Osteocyte (in vitro differentiated cells): ENCODE data around the gene PDE1C. TPM values are rescaled to one million over a fixed set of nuclear protein-coding genes. Genes with fewer than 3 reads are reported as not detected.

Experiments used
- DNase-seq: peaks from one replicate; pipeline ENCODE4 v3.0.0; 2021; ENCODE audit warnings: mixed read lengths; ENCODE audit not compliant: unreplicated experiment; ENCODE audit errors: extremely low spot score
- H3K27ac Mint-ChIP-seq: one replicate; pipeline ENCODE4 v1.8.0; 2021; ENCODE audit warnings: mild to moderate bottlenecking, mixed read lengths; ENCODE audit not compliant: unreplicated experiment
- H3K27me3 Mint-ChIP-seq: one replicate; pipeline ENCODE4 v1.8.0; 2021; ENCODE audit warnings: mixed read lengths; ENCODE audit not compliant: unreplicated experiment
- H3K36me3 Mint-ChIP-seq: one replicate; pipeline ENCODE4 v1.8.0; 2021; ENCODE audit warnings: mixed read lengths; ENCODE audit not compliant: unreplicated experiment
- H3K4me1 Mint-ChIP-seq: one replicate; pipeline ENCODE4 v1.8.0; 2021; ENCODE audit warnings: mixed read lengths; ENCODE audit not compliant: unreplicated experiment
- H3K4me3 Mint-ChIP-seq: one replicate; pipeline ENCODE4 v1.8.0; 2021; ENCODE audit warnings: mild to moderate bottlenecking, moderate library complexity, mixed read lengths; ENCODE audit not compliant: unreplicated experiment
- H3K9me3 Mint-ChIP-seq: one replicate; pipeline ENCODE4 v1.8.0; 2021; ENCODE audit warnings: mixed read lengths; ENCODE audit not compliant: unreplicated experiment
- CTCF ChIP-seq: fragments of 200-600 bp; sonication (generic); IDR thresholded peaks from 2 replicates; pipeline ENCODE4 v1.5.0; 2021; ENCODE audit warnings: antibody characterized with exemption, mild to moderate bottlenecking, moderate library complexity
- total RNA-seq: library from RNA; stranded (reverse); gene quantifications from 2 replicates; pipeline ENCODE4 v1.2.1, GENCODE V29; 2021

Gene PDE1C
- total RNA-seq, 1 donor from 2014 or later = 187 TPM

DNA sequence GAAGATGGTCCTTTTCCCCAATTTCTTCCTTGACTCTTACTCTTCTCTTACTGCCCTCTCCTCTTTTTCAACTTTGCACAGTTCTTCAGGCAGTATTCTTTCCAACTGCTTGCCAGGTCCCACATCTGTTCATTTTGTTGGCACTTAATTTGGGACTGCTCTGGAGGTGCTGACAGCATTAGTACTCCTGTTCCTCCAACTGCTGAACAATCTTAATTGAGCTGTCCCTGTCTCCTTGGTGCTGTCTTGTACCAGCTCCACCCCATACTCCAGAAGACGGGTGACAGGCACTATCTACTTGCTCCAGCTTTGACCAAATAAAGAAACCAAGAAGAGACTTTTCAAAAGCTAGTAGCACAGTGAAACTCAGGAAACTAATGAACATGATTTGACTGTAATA is 160.0 kb downstream of the PDE1C start:
- H3K4me1 Mint-ChIP-seq = peaks cover 13% of the 10 kb centered on the region
- no peak for TF ChIP-seq CTCF
- H3K36me3 Mint-ChIP-seq = no peaks in the 10 kb centered on the region
- no peak for DNase-seq
- no peaks in the 10 kb centered on the region for H3K27me3 Mint-ChIP-seq
- no peak overlapping the region for H3K4me3 Mint-ChIP-seq
- no peaks in the 10 kb centered on the region for H3K9me3 Mint-ChIP-seq
- H3K27ac Mint-ChIP-seq = no peak overlapping the region

GRCh38 chr7:31906479-31907171 is 163.6 kb downstream of the PDE1C start:
- Mint-ChIP-seq H3K36me3 (no peaks in the 10 kb centered on the region), H3K27me3 (no peaks in the 10 kb centered on the region), H3K4me1 (peaks cover 16% of the 10 kb centered on the region), H3K27ac (no peak overlapping the region), H3K9me3 (no peaks in the 10 kb centered on the region), H3K4me3 (no peak overlapping the region)
- no peak for TF ChIP-seq CTCF
- no peak for DNase-seq

DNA sequence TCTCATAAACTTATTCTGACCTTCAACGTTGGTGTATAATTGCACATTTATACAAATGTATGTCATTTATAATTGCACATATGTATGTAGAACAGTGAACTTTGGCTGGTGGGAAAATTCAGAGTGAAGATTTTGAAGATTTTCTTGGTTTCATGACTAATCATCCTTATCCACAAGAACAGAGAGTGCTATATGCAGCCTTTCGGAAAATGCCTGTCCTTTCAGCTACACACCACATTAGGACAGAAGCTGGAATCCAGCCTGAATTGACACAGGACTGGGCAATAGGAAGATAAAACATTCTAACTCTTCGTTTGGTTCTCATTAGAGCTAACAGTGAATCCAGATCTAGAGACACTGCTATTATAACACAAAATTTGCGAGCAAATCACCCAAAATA is 166.2 kb downstream of the PDE1C start:
- Mint-ChIP-seq H3K36me3 (no peaks in the 10 kb centered on the region), H3K27me3 (no peaks in the 10 kb centered on the region), H3K9me3 (no peaks in the 10 kb centered on the region), H3K4me1 (peaks cover 21% of the 10 kb centered on the region), H3K27ac (peak overlapping the region; percentile 38), H3K4me3 (no peak overlapping the region)
- no peak for TF ChIP-seq CTCF
- DNase-seq = no peak

DNA sequence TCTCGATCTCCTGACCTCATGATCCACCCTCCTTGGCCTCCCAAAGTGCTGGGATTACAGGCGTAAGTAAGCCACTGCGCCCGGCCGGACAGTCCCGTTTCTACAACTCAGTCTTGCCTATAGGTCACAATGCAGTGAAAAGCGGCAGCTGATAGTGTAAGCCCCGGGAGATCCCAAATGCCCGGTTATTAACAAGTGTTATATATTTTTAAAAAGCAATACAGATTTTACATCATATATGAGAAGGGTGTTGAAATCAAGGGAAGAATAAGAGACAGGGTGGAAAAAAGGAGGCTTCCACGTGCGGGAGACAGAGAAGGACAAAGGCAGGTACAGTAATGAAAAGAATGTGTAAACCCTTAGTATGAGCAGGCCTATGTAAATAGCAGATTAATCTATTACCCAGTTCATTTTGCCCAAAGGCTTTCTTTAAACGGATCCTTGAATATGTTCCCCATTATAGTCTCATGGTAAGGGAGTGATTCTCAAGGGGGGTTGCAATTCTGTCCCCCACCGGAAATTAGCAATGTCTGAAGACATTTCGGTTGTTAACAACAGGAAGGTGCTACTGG is 170.8 kb downstream of the PDE1C start:
- H3K4me1 Mint-ChIP-seq = peaks cover 45% of the 10 kb centered on the region
- no peak for TF ChIP-seq CTCF

GRCh38 chr7:31896925-31897324 is 173.3 kb downstream of the PDE1C start:
- DNase-seq = no peak
- H3K9me3 Mint-ChIP-seq = no peaks in the 10 kb centered on the region
- no peak overlapping the region for H3K4me3 Mint-ChIP-seq
- TF ChIP-seq CTCF = no peak
- peaks cover 58% of the 10 kb centered on the region for H3K4me1 Mint-ChIP-seq
- no peaks in the 10 kb centered on the region for H3K36me3 Mint-ChIP-seq
- no peak overlapping the region for H3K27ac Mint-ChIP-seq
- H3K27me3 Mint-ChIP-seq = no peaks in the 10 kb centered on the region

More for the DNA sequence above, 170.8 kb downstream of the PDE1C start:
- Mint-ChIP-seq H3K9me3 (no peaks in the 10 kb centered on the region), H3K27me3 (no peaks in the 10 kb centered on the region), H3K27ac (no peak overlapping the region), H3K4me3 (no peak overlapping the region), H3K36me3 (no peaks in the 10 kb centered on the region)
- DNase-seq = no peak
